GM12878 (cell line): ENCODE results near the gene GNAI2. TPM values are rescaled to one million over a fixed set of nuclear protein-coding genes. Genes with fewer than 3 reads are reported as not detected.
"Not testable (repeated sequence)": the region's sequence is repeated elsewhere in the genome, so short reads cannot be mapped to it uniquely, and the experiment has no call there.

ENCODE experiments used
- ATAC-seq: fragments of 200-7000 bp; cut with Tn5 transposase; 3 replicates; pipeline ENCODE4 v1.9.1; 2020; ENCODE audit warnings: mild to moderate bottlenecking, moderate library complexity
- BruUV-seq: library from RNA; stranded (reverse); fragments of 400-500 nt; replicated peaks from 2 replicates; lab custom pipeline; 2021; lab: Mats Ljungman, UMichigan
- CTCF ChIA-PET: fragments of 300-600 bp; sonication (Branson Sonifier 250); formaldehyde crosslinking; extraction: SDS; loops from one replicate; lab custom pipeline; 2021; ENCODE audit warnings: inconsistent platforms; lab: Yijun Ruan, JAX
- POLR2A ChIA-PET: fragments of 350-600 bp; formaldehyde crosslinking; extraction: SDS; loops from one replicate; lab custom pipeline; 2021; ENCODE audit warnings: inconsistent platforms; lab: Charles Lee
- RAD21 ChIA-PET: fragments of 300-600 bp; sonication (Branson Sonifier 250); formaldehyde crosslinking; loops from one replicate; lab custom pipeline; 2023; ENCODE audit warnings: antibody characterized with exemption; ENCODE audit not compliant: unreplicated experiment; lab: Charles Lee
- SMC1A ChIA-PET: fragments of 300-600 bp; sonication (Branson Sonifier 250); formaldehyde crosslinking; loops from one replicate; lab custom pipeline; 2023; ENCODE audit not compliant: unreplicated experiment, uncharacterized antibody; lab: Charles Lee
- DNase-seq: peaks from one replicate; pipeline ENCODE4 v3.0.0-alpha.2; 2011; ENCODE audit warnings: low read depth, low spot score
- FAIRE-seq: peaks from 3 replicates; lab custom pipeline; 2011; peaks lifted over from hg19 to GRCh38; lab: Jason Lieb, UNC
- H2AFZ ChIP-seq: 2 replicates; pipeline ENCODE4 v1.6.0; 2011; ENCODE audit warnings: low read depth, low read length, control low read depth; ENCODE audit not compliant: control insufficient read depth
- H3K27ac ChIP-seq: 2 replicates; pipeline ENCODE4 v1.5.1; 2011; ENCODE audit warnings: control low read depth; ENCODE audit not compliant: control insufficient read depth, insufficient read depth
- H3K27me3 ChIP-seq, 2 experiments: replicated peaks in 1 of 2; 2 replicates each; pipeline versions ENCODE4 v1.6.0 to v1.6.1; 2011; ENCODE audit warnings: low read length in 1 of 2; ENCODE audit not compliant: control insufficient read depth in 2 of 2, insufficient read depth in 2 of 2
- H3K36me3 ChIP-seq, 2 experiments: 2 replicates each; pipeline ENCODE4 v1.5.1; 2011; ENCODE audit warnings: low read length in 1 of 2; ENCODE audit not compliant: control insufficient read depth in 2 of 2, insufficient read depth in 2 of 2
- H3K4me1 ChIP-seq: 2 replicates; pipeline ENCODE4 v1.6.1; 2011; ENCODE audit warnings: mild to moderate bottlenecking, low read length, moderate library complexity, mixed read lengths; ENCODE audit not compliant: control insufficient read depth, insufficient read depth
- H3K4me2 ChIP-seq: 2 replicates; pipeline ENCODE4 v1.6.0; 2011; ENCODE audit warnings: control low read depth; ENCODE audit not compliant: control insufficient read depth, insufficient read depth
- H3K4me3 ChIP-seq: fragments of 200-600 bp; sonication (generic); 2 replicates; pipeline ENCODE4 v1.5.1; 2016
- H3K79me2 ChIP-seq: 2 replicates; pipeline ENCODE4 v1.6.0; 2011; ENCODE audit warnings: low read length; ENCODE audit not compliant: control insufficient read depth, insufficient read depth
- H3K9ac ChIP-seq: 2 replicates; pipeline ENCODE4 v1.8.0; 2011; ENCODE audit warnings: low read length, control low read depth, mixed read lengths; ENCODE audit not compliant: control insufficient read depth, insufficient read depth
- H3K9me3 ChIP-seq: replicated peaks from 3 replicates; pipeline ENCODE4 v1.5.1; 2011; ENCODE audit warnings: mild to moderate bottlenecking, low read length; ENCODE audit not compliant: control insufficient read depth, insufficient read depth
- H4K20me1 ChIP-seq: 2 replicates; pipeline ENCODE4 v1.6.0; 2011; ENCODE audit not compliant: control insufficient read depth, insufficient read depth
- KDM1A ChIP-seq: fragments of 200-600 bp; sonication (generic); IDR thresholded peaks from 2 replicates; pipeline ENCODE4 v1.6.1; 2016; ENCODE audit warnings: borderline replicate concordance
- NFYA ChIP-seq: IDR thresholded peaks from 2 replicates; pipeline ENCODE4 v1.6.1; 2011; ENCODE audit warnings: low read depth, mild to moderate bottlenecking, low read length, improper control_type of control experiment, borderline replicate concordance
- POLR2A ChIP-seq: IDR thresholded peaks from 2 replicates; pipeline ENCODE4 v1.6.1; 2011; ENCODE audit warnings: low read depth, mild to moderate bottlenecking, low read length
- ZBTB33 ChIP-seq: fragments of 450-650 bp; IDR thresholded peaks from 2 replicates; pipeline ENCODE4 v1.6.1; 2017; ENCODE audit warnings: mild to moderate bottlenecking
- WGBS: methylation state at CpG from one replicate; pipeline ENCODE4 v1.1.6; 2016; ENCODE audit warnings: low lambda C conversion rate; ENCODE audit not compliant: insufficient replicate concordance, insufficient coverage; ENCODE audit errors: missing lambda C conversion rate; 5-methylcytosine and 5-hydroxymethylcytosine counted together
- in situ Hi-C: fragments of 300-500 bp; cut with MboI; formaldehyde crosslinking; loops from 9 replicates; pipeline ENCODE4 v1.14.3; 2018; ENCODE audit warnings: mixed read lengths
- intact Hi-C: fragments of 100-400 bp; cut with micrococcal nuclease; formaldehyde crosslinking; loops from one replicate; pipeline ENCODE4 v1.14.2; 2022; ENCODE audit not compliant: unreplicated experiment
- polyA plus RNA-seq, 11 experiments: library from polyadenylated mRNA; depleted of rRNA in 4 of 11; unstranded in 6 of 11; stranded (reverse) in 5 of 11; fragments of >200 nt; fragmentation: Nextera tagmentation in 4 of 11; fragmentation: Illumina TruSeq in 1 of 11; extraction: Ambion mirVana in 4 of 11; extraction: Trizol in 1 of 11; gene quantifications; 1 replicate in 1 of 11; 2 replicates in 10 of 11; pipeline versions ENCODE4 v1.2.1 to v1.2.3, GENCODE V29; 2011 to 2016; ENCODE audit warnings: inconsistent platforms in 2 of 11, missing spikeins in 2 of 11, low read depth in 1 of 11
- total RNA-seq, 4 experiments: library from RNA; depleted of rRNA in 3 of 4; stranded (reverse); fragments of >200 nt in 3 of 4; fragmentation: Illumina TruSeq in 1 of 4; extraction: Trizol in 1 of 4; gene quantifications; 2 replicates each; pipeline versions ENCODE4 v1.2.1 to v1.2.3, GENCODE V29; 2013 to 2021

Gene GNAI2
- total and polyA plus RNA-seq, 10 of the 15 experiments (the other 5 are each of a cell fraction or from before 2014, with no cell fraction given) = 5.0 to 346 (median 237) TPM

- POLR2A ChIA-PET = interaction anchor here (1.6 kb wide), 1 partner anchor 44 kb away, joined by 5 read pairs; no protein-coding TSS in a partner anchor
- no peaks in the 10 kb centered on the region for H3K79me2 ChIP-seq
- TF ChIP-seq ZBTB33 = no peak
- no peak for TF ChIP-seq KDM1A
- no peak for TF ChIP-seq NFYA
- no peak for TF ChIP-seq POLR2A
- TF ChIP-seq, all 136 proteins: peak for 0
- in situ Hi-C loops = loop anchor here (5.0 kb wide), 2 partner anchors 74 to 149 kb away; no protein-coding TSS in a partner anchor
- no peak overlapping the region for H3K27ac ChIP-seq
- no peaks in the 10 kb centered on the region for H3K9me3 ChIP-seq
- intact Hi-C loops = no loop called here
- H3K27me3 ChIP-seq = peaks cover 7 to 13% of the 10 kb centered on the region in 2 experiments; a peak in 3 of 4 replicates
- 46% methylated on average over 10 of the region's 10 CpGs for WGBS
- no TSS peak for BruUV-seq
- H3K4me3 ChIP-seq = no peak overlapping the region
- H3K4me2 ChIP-seq = no peak overlapping the region
- DNase-seq (no peak), ATAC-seq (no peak), FAIRE-seq (no peak)
- H3K4me1 ChIP-seq = peaks cover 6% of the 10 kb centered on the region
- SMC1A ChIA-PET = interaction anchor here (0.6 to 1.7 kb wide), 6 partner anchors 18 to 79 kb away, joined by 3 to 6 read pairs (median 4); no protein-coding TSS in a partner anchor
- H3K9ac ChIP-seq = no peak overlapping the region
- no peaks in the 10 kb centered on the region for H4K20me1 ChIP-seq
- CTCF ChIA-PET = interaction anchor here (1.0 to 3.1 kb wide), 11 partner anchors 11 to 151 kb away, joined by 3 to 24 read pairs (median 6); partner anchors contain the start of gene GNAT1
- H3K36me3 ChIP-seq = no peaks in the 10 kb centered on the region
- RAD21 ChIA-PET = interaction anchor here (1.1 to 3.5 kb wide), 4 partner anchors 20 to 44 kb away, joined by 3 to 23 read pairs (median 6); partner anchors contain the start of genes GNAI2 and IFRD2
- no peak overlapping the region for H2AFZ ChIP-seq
Measured at GRCh38 chr3:50271314-50271936, 35.4 kb downstream of the GNAI2 start.

GRCh38 chr3:50272538-50272910 lies 36.5 kb downstream of the GNAI2 start:
- H3K36me3 ChIP-seq, FAIRE-seq, H3K4me3 ChIP-seq, H3K9ac ChIP-seq, H2AFZ ChIP-seq, ATAC-seq, H3K79me2 ChIP-seq, H3K27ac ChIP-seq, DNase-seq, H3K27me3 ChIP-seq, H3K4me1 ChIP-seq, H4K20me1 ChIP-seq, BruUV-seq, H3K9me3 ChIP-seq: not testable (repeated sequence)
- POLR2A ChIA-PET = interaction anchor here (0.6 to 1.6 kb wide), 3 partner anchors 13 to 45 kb away, joined by 3 to 5 read pairs (median 5); no protein-coding TSS in a partner anchor
- RAD21 ChIA-PET = interaction anchor here (0.7 to 3.5 kb wide), 7 partner anchors 13 to 69 kb away, joined by 3 to 23 read pairs (median 3); partner anchors contain the start of gene GNAI2
- SMC1A ChIA-PET = interaction anchor here (0.8 to 1.7 kb wide), 6 partner anchors 9 to 78 kb away, joined by 3 to 6 read pairs (median 4); no protein-coding TSS in a partner anchor
- peak overlapping the region; percentile 71; the same call in 1 of the 2 replicates for H3K4me2 ChIP-seq
- CTCF ChIA-PET = interaction anchor here (0.6 to 3.1 kb wide), 12 partner anchors 12 to 202 kb away, joined by 3 to 24 read pairs (median 5); partner anchors contain the start of gene GNAT1
- in situ Hi-C loops = loop anchor here (5.0 kb wide), 2 partner anchors 75 to 150 kb away; no protein-coding TSS in a partner anchor
- 78% methylated on average over 9 of the region's 10 CpGs for WGBS
- intact Hi-C loops = loop anchor here (2.0 kb wide), 1 partner anchor 26 kb away; no protein-coding TSS in a partner anchor
